Neural progenitor cell (in vitro differentiated cells): ENCODE measurements around the gene TPP2.

Experiments used
- CTCF ChIP-seq: fragments of 200-600 bp; sonication (generic); IDR thresholded peaks from 2 replicates; pipeline ENCODE4 v1.5.1; 2017; ENCODE audit warnings: antibody characterized with exemption, mild to moderate bottlenecking
- EZH2 ChIP-seq: fragments of 200-600 bp; sonication (generic); IDR thresholded peaks from 2 replicates; pipeline ENCODE4 v1.6.1; 2017; ENCODE audit warnings: antibody characterized with exemption, mild to moderate bottlenecking, moderate library complexity

- TF ChIP-seq EZH2, result no peak
- no peak for TF ChIP-seq CTCF
Measured at GRCh38 chr13:102698649-102698980, 101.8 kb downstream of the TPP2 start.
